Neural cell (in vitro differentiated cells): ENCODE data around the gene ATAD3C. TPM values are rescaled to one million over a fixed set of nuclear protein-coding genes. Genes with fewer than 3 reads are reported as not detected.
"Not testable (repeated sequence)": the region's sequence is repeated elsewhere in the genome, so short reads cannot be mapped to it uniquely, and the experiment has no call there.

Source experiments
- H2AFZ ChIP-seq: fragments of 200-600, 300-800 bp; sonication (generic), shearing (Covaris generic); 2 replicates; pipeline ENCODE4 v1.6.0; 2014; ENCODE audit warnings: low read depth, mild to moderate bottlenecking, antibody characterized with exemption, low read length, moderate library complexity
- H3F3A ChIP-seq: fragments of 200-600 bp; shearing (Covaris generic); 2 replicates; pipeline ENCODE4 v1.6.1; 2016; ENCODE audit warnings: mild to moderate bottlenecking, moderate library complexity, mixed read lengths, antibody characterized with exemption, low read length; ENCODE audit not compliant: insufficient read depth, poor library complexity, severe bottlenecking
- H3K27ac ChIP-seq: fragments of 200-600, 300-800 bp; sonication (generic), shearing (Covaris generic); 2 replicates; pipeline ENCODE4 v1.5.1; 2014; ENCODE audit warnings: mild to moderate bottlenecking, low read length, moderate library complexity
- H3K27me3 ChIP-seq: fragments of 300-800, 200-600 bp; sonication (generic), shearing (Covaris generic); 2 replicates; pipeline ENCODE4 v1.6.0; 2014; ENCODE audit warnings: mild to moderate bottlenecking, low read depth, low read length, moderate library complexity; ENCODE audit not compliant: insufficient read depth
- H3K36me3 ChIP-seq: fragments of 300-800, 200-600 bp; sonication (generic), shearing (Covaris generic); 2 replicates; pipeline ENCODE4 v1.5.1; 2014; ENCODE audit warnings: mild to moderate bottlenecking, antibody characterized with exemption, low read length, moderate library complexity; ENCODE audit not compliant: insufficient read depth
- H3K4me2 ChIP-seq: fragments of 300-800, 200-600 bp; sonication (generic), shearing (Covaris generic); 2 replicates; pipeline ENCODE4 v1.6.0; 2014; ENCODE audit warnings: mild to moderate bottlenecking, low read length
- H3K4me3 ChIP-seq: fragments of 300-800, 200-600 bp; sonication (generic), shearing (Covaris generic); 2 replicates; pipeline ENCODE4 v1.5.1; 2014; ENCODE audit warnings: mild to moderate bottlenecking, low read length, moderate library complexity
- H3K79me2 ChIP-seq: fragments of 200-600 bp; shearing (Covaris generic); replicated peaks from 2 replicates; pipeline ENCODE4 v1.6.0; 2014; ENCODE audit warnings: mild to moderate bottlenecking, low read length, moderate library complexity; ENCODE audit not compliant: insufficient read depth
- H3K9ac ChIP-seq: fragments of 300-800, 200-600 bp; sonication (generic), shearing (Covaris generic); 2 replicates; pipeline ENCODE4 v1.6.1; 2016; ENCODE audit warnings: mild to moderate bottlenecking, low read length, mixed read lengths
- H3K9me2 ChIP-seq: fragments of 200-600 bp; shearing (Covaris generic); 2 replicates; pipeline ENCODE4 v1.6.1; 2016; ENCODE audit warnings: mild to moderate bottlenecking, low read length, mixed read lengths; ENCODE audit not compliant: insufficient read depth
- H3K9me3 ChIP-seq: fragments of 200-600, 300-800 bp; sonication (generic), shearing (Covaris generic); 2 replicates; pipeline ENCODE4 v1.6.1; 2016; ENCODE audit warnings: mild to moderate bottlenecking, mixed run types, low read length, moderate library complexity, mixed read lengths
- H4K20me1 ChIP-seq: fragments of 200-600 bp; shearing (Covaris generic); 2 replicates; pipeline ENCODE4 v1.6.1; 2016; ENCODE audit warnings: mild to moderate bottlenecking, mixed run types; ENCODE audit not compliant: insufficient read depth
- EP300 ChIP-seq: fragments of 450-650 bp; conservative IDR thresholded peaks from 2 replicates; pipeline ENCODE4 v1.6.1; 2014; ENCODE audit warnings: antibody characterized with exemption, mild to moderate bottlenecking, moderate library complexity; ENCODE audit not compliant: poor library complexity, severe bottlenecking
- EZH2 ChIP-seq: fragments of 200-600, 300-800 bp; shearing (Covaris generic), sonication (generic); IDR thresholded peaks from 2 replicates; pipeline ENCODE4 v1.6.1; 2014; ENCODE audit warnings: antibody characterized with exemption, low read length, borderline replicate concordance, mild to moderate bottlenecking; ENCODE audit not compliant: insufficient read depth, poor library complexity, severe bottlenecking
- MXI1 ChIP-seq: fragments of 450-650 bp; conservative IDR thresholded peaks from 2 replicates; pipeline ENCODE4 v1.6.1; 2014; ENCODE audit warnings: antibody characterized with exemption, mild to moderate bottlenecking; ENCODE audit not compliant: poor library complexity, severe bottlenecking
- POLR2AphosphoS5 ChIP-seq: IDR thresholded peaks from 2 replicates; pipeline ENCODE4 v1.6.1; 2012
- RAD21 ChIP-seq: fragments of 450-650 bp; conservative IDR thresholded peaks from 2 replicates; pipeline ENCODE4 v1.6.1; 2014; ENCODE audit warnings: antibody characterized with exemption, mild to moderate bottlenecking, moderate library complexity
- TAF1 ChIP-seq: IDR thresholded peaks from 2 replicates; pipeline ENCODE4 v1.6.1; 2012; ENCODE audit warnings: low read depth
- polyA plus RNA-seq: library from polyadenylated mRNA; depleted of rRNA; stranded (reverse); fragments of >200 nt; gene quantifications from 2 replicates; pipeline ENCODE4 v1.2.3, GENCODE V29; 2014
- TF ChIP-seq, protein P1 (sequence below): fragments of 450-650 bp; IDR thresholded peaks from 2 replicates; pipeline ENCODE4 v1.5.1; 2014; ENCODE audit warnings: antibody characterized with exemption, mild to moderate bottlenecking, moderate library complexity; ENCODE audit not compliant: poor library complexity, severe bottlenecking

ATAD3C gene
- polyA plus RNA-seq, 1 donor from 2014 or later: not detected

DNA sequence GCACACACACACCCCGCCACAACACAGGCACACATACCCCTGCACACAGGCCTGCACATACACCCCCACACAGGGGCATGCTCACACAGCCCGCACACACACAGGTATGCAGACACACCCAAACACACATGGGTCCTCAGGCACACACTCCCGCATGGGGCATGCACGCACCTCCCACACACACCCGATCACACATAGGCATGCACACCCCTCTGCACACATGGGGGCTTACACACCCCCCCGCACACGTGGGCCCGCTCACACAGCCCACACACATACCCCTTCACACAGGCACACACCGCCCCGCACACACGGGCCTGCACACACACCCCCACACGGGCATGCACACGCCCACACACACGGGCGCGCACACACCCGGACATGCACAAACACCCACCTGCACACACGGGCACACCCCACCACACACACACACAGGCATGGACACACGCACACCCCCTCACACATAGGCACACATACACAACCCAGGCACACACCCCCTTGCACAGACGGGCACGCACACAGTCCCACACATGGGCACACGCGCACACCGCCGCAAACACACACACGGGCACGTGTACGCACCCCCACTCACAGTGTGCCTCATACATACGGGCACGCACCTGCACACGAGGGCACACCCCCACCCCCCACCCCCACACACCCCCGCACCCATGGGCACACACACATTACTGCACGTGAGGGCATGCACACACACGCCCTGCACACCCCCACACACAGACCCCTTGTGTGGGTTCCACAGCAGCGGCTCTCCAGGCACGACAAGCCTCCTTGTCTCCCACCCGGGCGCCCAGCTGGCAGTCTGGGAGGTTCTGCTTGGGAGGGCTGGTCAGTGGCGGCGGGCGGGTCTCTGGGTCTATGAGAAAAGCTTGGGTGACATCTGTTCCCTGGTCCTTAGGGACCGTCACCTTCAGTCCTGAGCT lies 30.3 kb downstream of the ATAD3C start:
- Histone ChIP-seq H3K36me3 (no peaks in the 10 kb centered on the region), H3K4me2 (no peak overlapping the region)

DNA sequence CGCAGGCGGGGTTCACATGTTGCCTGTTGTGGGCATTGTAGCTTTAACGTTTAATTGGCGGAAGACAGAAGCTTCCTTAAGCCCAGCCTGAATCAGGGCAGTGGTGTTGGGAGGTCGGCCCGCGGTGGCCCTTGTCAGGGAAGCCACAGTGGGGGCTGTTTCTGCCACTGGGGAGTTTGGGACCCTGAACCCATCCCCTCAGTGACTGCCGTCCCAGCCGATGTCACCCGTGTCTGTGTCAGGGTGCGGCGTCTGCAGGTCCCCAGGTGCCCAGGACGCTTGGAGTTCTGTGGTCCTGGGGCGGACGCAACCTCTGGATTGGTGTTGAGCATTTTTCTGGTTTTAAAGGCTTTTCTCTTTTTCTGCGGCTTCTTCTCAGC lies 31.0 kb downstream of the ATAD3C start:
- H3K36me3 ChIP-seq, H3K27ac ChIP-seq, H3K9ac ChIP-seq, H3K79me2 ChIP-seq, H3K4me3 ChIP-seq, H3K9me2 ChIP-seq, H3F3A ChIP-seq, H4K20me1 ChIP-seq, H3K9me3 ChIP-seq, H3K27me3 ChIP-seq, H2AFZ ChIP-seq, H3K4me2 ChIP-seq: not testable (repeated sequence)

More for the DNA sequence above, 30.3 kb downstream of the ATAD3C start:
- H3K9me2 ChIP-seq: no peaks in the 10 kb centered on the region
- H4K20me1 ChIP-seq: no peaks in the 10 kb centered on the region
- no peak for TF ChIP-seq TAF1
- TF ChIP-seq MXI1: no peak
- TF ChIP-seq POLR2AphosphoS5: no peak
- no peak for TF ChIP-seq RAD21
- H3K27me3 ChIP-seq: no peaks in the 10 kb centered on the region
- no peaks in the 10 kb centered on the region for H3K9me3 ChIP-seq
- H3K27ac ChIP-seq: no peak overlapping the region
- no peaks in the 10 kb centered on the region for H3F3A ChIP-seq
- H3K9ac ChIP-seq: no peak overlapping the region
- no peaks in the 10 kb centered on the region for H3K79me2 ChIP-seq
- no peak overlapping the region for H2AFZ ChIP-seq
- no peak overlapping the region for H3K4me3 ChIP-seq

DNA sequence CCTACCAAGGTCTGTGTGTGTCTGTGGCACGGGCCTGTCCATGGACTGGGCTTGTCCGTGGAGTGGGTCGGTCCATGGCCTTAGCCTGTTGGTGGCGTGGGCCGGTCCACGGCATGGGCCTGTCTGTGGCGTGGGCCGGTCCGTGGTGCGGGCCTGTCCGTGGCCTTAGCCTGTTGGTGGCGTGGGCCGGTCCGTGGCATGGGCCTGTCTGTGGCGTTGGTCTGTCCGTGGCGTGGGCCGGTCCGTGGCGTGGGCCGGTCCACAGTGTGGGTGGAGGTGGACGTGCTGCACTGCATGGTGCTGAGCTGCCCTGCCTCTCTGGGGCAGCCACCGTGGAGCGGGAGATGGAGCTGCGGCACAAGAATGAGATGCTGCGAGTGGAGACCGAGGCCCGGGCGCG lies 32.3 kb downstream of the ATAD3C start:
- H3K4me2 ChIP-seq, H3K9me2 ChIP-seq, H3F3A ChIP-seq, H3K27me3 ChIP-seq, H3K79me2 ChIP-seq, H3K9ac ChIP-seq, H2AFZ ChIP-seq, H4K20me1 ChIP-seq, H3K27ac ChIP-seq, H3K4me3 ChIP-seq, H3K9me3 ChIP-seq, H3K36me3 ChIP-seq: not testable (repeated sequence)

DNA sequence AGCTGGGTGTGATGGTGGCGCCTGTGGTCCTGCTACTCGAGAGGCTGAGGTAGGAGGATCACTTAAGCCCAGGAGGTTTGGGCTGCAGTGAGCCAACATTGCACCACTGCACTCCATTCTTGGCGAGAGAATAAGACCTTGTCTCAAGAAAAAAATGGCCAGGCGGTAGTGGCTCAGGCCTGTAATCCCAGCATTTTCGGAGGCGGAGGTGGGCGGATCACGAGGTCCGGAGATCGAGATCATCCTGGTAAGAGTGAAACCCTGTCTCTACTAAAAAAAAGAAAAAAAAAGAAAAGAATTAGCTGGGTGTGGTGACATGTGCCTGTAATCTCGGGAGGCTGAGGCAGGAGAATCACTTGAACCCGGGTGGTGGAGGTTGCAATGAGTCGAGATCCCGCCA lies 33.4 kb downstream of the ATAD3C start:
- Histone ChIP-seq H3K4me3 (no peak overlapping the region), H3K9me3 (no peaks in the 10 kb centered on the region), H3K9ac (no peak overlapping the region), H2AFZ (no peak overlapping the region), H3F3A (no peaks in the 10 kb centered on the region), H3K4me2 (no peak overlapping the region), H3K36me3 (no peaks in the 10 kb centered on the region), H3K27me3 (no peaks in the 10 kb centered on the region), H3K9me2 (no peaks in the 10 kb centered on the region), H4K20me1 (no peaks in the 10 kb centered on the region), H3K79me2 (no peaks in the 10 kb centered on the region), H3K27ac (no peak overlapping the region)
- TF ChIP-seq EZH2 (no peak), TAF1 (no peak), POLR2AphosphoS5 (no peak), MXI1 (no peak), EP300 (no peak), RAD21 (no peak)
- TF ChIP-seq, protein P1, sequence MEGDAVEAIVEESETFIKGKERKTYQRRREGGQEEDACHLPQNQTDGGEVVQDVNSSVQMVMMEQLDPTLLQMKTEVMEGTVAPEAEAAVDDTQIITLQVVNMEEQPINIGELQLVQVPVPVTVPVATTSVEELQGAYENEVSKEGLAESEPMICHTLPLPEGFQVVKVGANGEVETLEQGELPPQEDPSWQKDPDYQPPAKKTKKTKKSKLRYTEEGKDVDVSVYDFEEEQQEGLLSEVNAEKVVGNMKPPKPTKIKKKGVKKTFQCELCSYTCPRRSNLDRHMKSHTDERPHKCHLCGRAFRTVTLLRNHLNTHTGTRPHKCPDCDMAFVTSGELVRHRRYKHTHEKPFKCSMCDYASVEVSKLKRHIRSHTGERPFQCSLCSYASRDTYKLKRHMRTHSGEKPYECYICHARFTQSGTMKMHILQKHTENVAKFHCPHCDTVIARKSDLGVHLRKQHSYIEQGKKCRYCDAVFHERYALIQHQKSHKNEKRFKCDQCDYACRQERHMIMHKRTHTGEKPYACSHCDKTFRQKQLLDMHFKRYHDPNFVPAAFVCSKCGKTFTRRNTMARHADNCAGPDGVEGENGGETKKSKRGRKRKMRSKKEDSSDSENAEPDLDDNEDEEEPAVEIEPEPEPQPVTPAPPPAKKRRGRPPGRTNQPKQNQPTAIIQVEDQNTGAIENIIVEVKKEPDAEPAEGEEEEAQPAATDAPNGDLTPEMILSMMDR: no peak
